GM21515 (cell line): Measurements from ENCODE around the gene EPB41L3.

Source experiments
- ATAC-seq: cut with Tn5 transposase; IDR thresholded peaks from one replicate; pipeline ENCODE4 v1.9.1; 2021; ENCODE audit not compliant: unreplicated experiment

EPB41L3 gene

GRCh38 chr18:5456577-5457461, 87.0 kb downstream of the EPB41L3 start:
- ATAC-seq, result no peak

GRCh38 chr18:5455674-5456073, 88.1 kb downstream of the EPB41L3 start:
- no peak for ATAC-seq

- no peak for ATAC-seq
Measured at GRCh38 chr18:5452943-5453443, 90.8 kb downstream of the EPB41L3 start.

- no peak for ATAC-seq
Measured at GRCh38 chr18:5451871-5452270, 91.9 kb downstream of the EPB41L3 start.

- no peak for ATAC-seq
Measured at GRCh38 chr18:5451150-5451549, 92.6 kb downstream of the EPB41L3 start.

GRCh38 chr18:5449858-5450509, 93.8 kb downstream of the EPB41L3 start:
- no peak for ATAC-seq

- ATAC-seq, result no peak
Measured at GRCh38 chr18:5447442-5447841, 96.4 kb downstream of the EPB41L3 start.

- no peak for ATAC-seq
Measured at GRCh38 chr18:5444847-5445246, 99.0 kb downstream of the EPB41L3 start.

GRCh38 chr18:5444269-5444668, 99.5 kb downstream of the EPB41L3 start:
- no peak for ATAC-seq

GRCh38 chr18:5439986-5440696, 103.7 kb downstream of the EPB41L3 start:
- ATAC-seq, result no peak

- ATAC-seq, result no peak
Measured at GRCh38 chr18:5434425-5434824, 109.4 kb downstream of the EPB41L3 start.

- ATAC-seq, result no peak
Measured at GRCh38 chr18:5431836-5432575, 111.8 kb downstream of the EPB41L3 start.

- no peak for ATAC-seq
Measured at GRCh38 chr18:5430131-5430530, 113.7 kb downstream of the EPB41L3 start.

- ATAC-seq, result no peak
Measured at GRCh38 chr18:5429681-5430080, 114.1 kb downstream of the EPB41L3 start.

- ATAC-seq, result no peak
Measured at GRCh38 chr18:5425721-5426120, 118.1 kb downstream of the EPB41L3 start.

GRCh38 chr18:5424903-5425664, 118.7 kb downstream of the EPB41L3 start:
- no peak for ATAC-seq

- ATAC-seq, result no peak
Measured at GRCh38 chr18:5422626-5423025, 121.2 kb downstream of the EPB41L3 start.

GRCh38 chr18:5421981-5422380, 121.8 kb downstream of the EPB41L3 start:
- ATAC-seq, result no peak

GRCh38 chr18:5420906-5421305, 122.9 kb downstream of the EPB41L3 start:
- no peak for ATAC-seq

GRCh38 chr18:5419601-5420000, 124.2 kb downstream of the EPB41L3 start:
- no peak for ATAC-seq
